OCI-LY1 (cell line): ENCODE results near the gene RASGRF2.

ENCODE experiments used
- EZH2 ChIP-seq: fragments of 200-600 bp; sonication (generic), shearing (Covaris generic); IDR thresholded peaks from 2 replicates; pipeline ENCODE4 v1.8.0; 2017; ENCODE audit warnings: borderline replicate concordance, mixed run types, mild to moderate bottlenecking, antibody characterized with exemption, low read length, moderate library complexity, mixed read lengths
- TF ChIP-seq, protein P1 (sequence below): fragments of 200-600 bp; sonication (generic), shearing (Covaris generic); IDR thresholded peaks from 2 replicates; pipeline ENCODE4 v1.5.1; 2017; ENCODE audit warnings: mild to moderate bottlenecking, antibody characterized with exemption, low read length, moderate library complexity, mixed read lengths

DNA sequence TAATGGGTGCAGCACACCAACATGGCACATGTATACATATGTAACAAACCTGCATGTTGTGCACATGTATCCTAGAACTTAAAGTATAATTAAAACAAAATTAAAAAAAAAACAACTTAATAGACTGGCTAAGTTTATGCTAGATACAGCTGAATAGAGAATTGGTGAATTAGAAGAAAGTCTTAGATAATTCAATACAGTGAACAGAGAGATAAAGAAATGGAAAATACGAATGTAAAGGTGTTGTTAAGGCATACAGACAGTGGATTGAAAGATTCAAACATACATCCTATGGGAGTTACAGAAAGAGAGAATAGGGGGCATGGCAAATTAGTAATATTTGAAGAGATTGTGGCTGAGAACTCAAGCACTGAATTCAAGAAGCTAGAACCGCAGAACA lies 75.4 kb downstream of the RASGRF2 start:
- TF ChIP-seq, protein P1, sequence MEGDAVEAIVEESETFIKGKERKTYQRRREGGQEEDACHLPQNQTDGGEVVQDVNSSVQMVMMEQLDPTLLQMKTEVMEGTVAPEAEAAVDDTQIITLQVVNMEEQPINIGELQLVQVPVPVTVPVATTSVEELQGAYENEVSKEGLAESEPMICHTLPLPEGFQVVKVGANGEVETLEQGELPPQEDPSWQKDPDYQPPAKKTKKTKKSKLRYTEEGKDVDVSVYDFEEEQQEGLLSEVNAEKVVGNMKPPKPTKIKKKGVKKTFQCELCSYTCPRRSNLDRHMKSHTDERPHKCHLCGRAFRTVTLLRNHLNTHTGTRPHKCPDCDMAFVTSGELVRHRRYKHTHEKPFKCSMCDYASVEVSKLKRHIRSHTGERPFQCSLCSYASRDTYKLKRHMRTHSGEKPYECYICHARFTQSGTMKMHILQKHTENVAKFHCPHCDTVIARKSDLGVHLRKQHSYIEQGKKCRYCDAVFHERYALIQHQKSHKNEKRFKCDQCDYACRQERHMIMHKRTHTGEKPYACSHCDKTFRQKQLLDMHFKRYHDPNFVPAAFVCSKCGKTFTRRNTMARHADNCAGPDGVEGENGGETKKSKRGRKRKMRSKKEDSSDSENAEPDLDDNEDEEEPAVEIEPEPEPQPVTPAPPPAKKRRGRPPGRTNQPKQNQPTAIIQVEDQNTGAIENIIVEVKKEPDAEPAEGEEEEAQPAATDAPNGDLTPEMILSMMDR = no peak
- TF ChIP-seq EZH2 = no peak
